B cell (primary cell): ENCODE measurements around the gene MINDY2.
"Not testable (repeated sequence)": the region's sequence is repeated elsewhere in the genome, so short reads cannot be mapped to it uniquely, and the experiment has no call there.

ENCODE experiments used
- EZH2 ChIP-seq: IDR thresholded peaks from 2 replicates; pipeline ENCODE4 v1.6.1; 2012; ENCODE audit warnings: borderline replicate concordance, low read depth, mild to moderate bottlenecking, moderate library complexity, low read length; ENCODE audit not compliant: insufficient read depth, poor library complexity, severe bottlenecking
- TF ChIP-seq, protein P1 (sequence below): fragments of 200-600 bp; IDR thresholded peaks from one replicate; pipeline ENCODE4 v1.8.0; 2022; ENCODE audit warnings: antibody characterized with exemption, mild to moderate bottlenecking

DNA sequence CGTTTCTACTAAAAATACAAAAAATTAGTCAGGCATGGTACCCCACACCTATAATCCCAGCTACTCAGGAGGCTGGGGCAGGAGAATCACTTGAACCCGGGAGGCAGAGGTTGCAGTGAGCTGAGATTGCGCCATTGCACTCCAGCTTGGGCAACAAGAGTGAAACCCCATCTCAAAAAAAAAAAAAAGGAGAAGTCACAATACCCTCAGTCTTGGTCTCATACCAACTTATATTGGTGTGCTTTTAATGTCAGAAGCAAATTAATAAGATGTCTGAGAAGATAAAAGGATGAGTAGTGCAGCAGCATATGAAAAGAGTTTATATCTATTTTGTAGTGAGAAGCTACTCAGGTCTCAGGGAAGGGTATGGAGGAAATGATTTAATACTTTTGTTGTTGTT is 112.8 kb downstream of the MINDY2 start:
- TF ChIP-seq, protein P1, sequence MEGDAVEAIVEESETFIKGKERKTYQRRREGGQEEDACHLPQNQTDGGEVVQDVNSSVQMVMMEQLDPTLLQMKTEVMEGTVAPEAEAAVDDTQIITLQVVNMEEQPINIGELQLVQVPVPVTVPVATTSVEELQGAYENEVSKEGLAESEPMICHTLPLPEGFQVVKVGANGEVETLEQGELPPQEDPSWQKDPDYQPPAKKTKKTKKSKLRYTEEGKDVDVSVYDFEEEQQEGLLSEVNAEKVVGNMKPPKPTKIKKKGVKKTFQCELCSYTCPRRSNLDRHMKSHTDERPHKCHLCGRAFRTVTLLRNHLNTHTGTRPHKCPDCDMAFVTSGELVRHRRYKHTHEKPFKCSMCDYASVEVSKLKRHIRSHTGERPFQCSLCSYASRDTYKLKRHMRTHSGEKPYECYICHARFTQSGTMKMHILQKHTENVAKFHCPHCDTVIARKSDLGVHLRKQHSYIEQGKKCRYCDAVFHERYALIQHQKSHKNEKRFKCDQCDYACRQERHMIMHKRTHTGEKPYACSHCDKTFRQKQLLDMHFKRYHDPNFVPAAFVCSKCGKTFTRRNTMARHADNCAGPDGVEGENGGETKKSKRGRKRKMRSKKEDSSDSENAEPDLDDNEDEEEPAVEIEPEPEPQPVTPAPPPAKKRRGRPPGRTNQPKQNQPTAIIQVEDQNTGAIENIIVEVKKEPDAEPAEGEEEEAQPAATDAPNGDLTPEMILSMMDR = not testable (repeated sequence)
- not testable (repeated sequence) for TF ChIP-seq EZH2
